Thyroid gland (tissue), 4 donors: Measurements from ENCODE around the gene CCDC85C.

ENCODE experiments used
- POLR2A ChIP-seq, 2 donors: fragments of 450-650 bp; IDR thresholded peaks; one replicate each; pipeline ENCODE4 v1.6.1; 2017; ENCODE audit warnings: antibody characterized with exemption in 2 of 2, mild to moderate bottlenecking in 2 of 2, moderate library complexity in 1 of 2
- TF ChIP-seq, protein P1 (sequence below), 6 experiments: fragments of 200-600 bp in 3 of 6; fragments of 450-650 bp in 3 of 6; sonication (generic) in 3 of 6; IDR thresholded peaks; one replicate each; pipeline ENCODE4 v1.5.1; 2016 to 2019; ENCODE audit warnings: antibody characterized with exemption in 6 of 6, mild to moderate bottlenecking in 2 of 6, inconsistent platforms in 1 of 6, moderate library complexity in 1 of 6

- TF ChIP-seq, protein P1, sequence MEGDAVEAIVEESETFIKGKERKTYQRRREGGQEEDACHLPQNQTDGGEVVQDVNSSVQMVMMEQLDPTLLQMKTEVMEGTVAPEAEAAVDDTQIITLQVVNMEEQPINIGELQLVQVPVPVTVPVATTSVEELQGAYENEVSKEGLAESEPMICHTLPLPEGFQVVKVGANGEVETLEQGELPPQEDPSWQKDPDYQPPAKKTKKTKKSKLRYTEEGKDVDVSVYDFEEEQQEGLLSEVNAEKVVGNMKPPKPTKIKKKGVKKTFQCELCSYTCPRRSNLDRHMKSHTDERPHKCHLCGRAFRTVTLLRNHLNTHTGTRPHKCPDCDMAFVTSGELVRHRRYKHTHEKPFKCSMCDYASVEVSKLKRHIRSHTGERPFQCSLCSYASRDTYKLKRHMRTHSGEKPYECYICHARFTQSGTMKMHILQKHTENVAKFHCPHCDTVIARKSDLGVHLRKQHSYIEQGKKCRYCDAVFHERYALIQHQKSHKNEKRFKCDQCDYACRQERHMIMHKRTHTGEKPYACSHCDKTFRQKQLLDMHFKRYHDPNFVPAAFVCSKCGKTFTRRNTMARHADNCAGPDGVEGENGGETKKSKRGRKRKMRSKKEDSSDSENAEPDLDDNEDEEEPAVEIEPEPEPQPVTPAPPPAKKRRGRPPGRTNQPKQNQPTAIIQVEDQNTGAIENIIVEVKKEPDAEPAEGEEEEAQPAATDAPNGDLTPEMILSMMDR (IDR thresholded peaks at IDR 0.05) = peak in 3 of 6 experiments; percentile 33 to 55 (median 48)
- TF ChIP-seq POLR2A (IDR thresholded peaks at IDR 0.05) = no peak
Observed at GRCh38 chr14:99609245-99610170, 5.5 kb upstream of the CCDC85C start.
